Lung (tissue), 12 donors: ENCODE results near the gene SLC51A. TPM values are rescaled to one million over a fixed set of nuclear protein-coding genes. Genes with fewer than 3 reads are reported as not detected.

Experiments
- ATAC-seq: fragments of 200-7000 bp; cut with Tn5 transposase; one replicate; pipeline ENCODE4 v1.9.1; 2020; ENCODE audit warnings: moderate number of reproducible peaks; ENCODE audit not compliant: insufficient read depth, low FRiP score
- DNase-seq, 3 donors: peaks; one replicate each; pipeline ENCODE4 v3.0.0-alpha.2; 2013 to 2017
- H3K27ac ChIP-seq, 2 donors: one replicate each; pipeline ENCODE4 v1.5.1; 2013; ENCODE audit warnings: mild to moderate bottlenecking in 2 of 2, moderate library complexity in 2 of 2, control low read depth in 1 of 2, inconsistent platforms in 1 of 2, low read depth in 1 of 2, low read length in 1 of 2
- H3K27me3 ChIP-seq, 3 donors: one replicate each; pipeline ENCODE4 v1.5.1; 2013; ENCODE audit warnings: low read length in 2 of 3; ENCODE audit not compliant: control insufficient read depth in 3 of 3, insufficient read depth in 3 of 3
- H3K36me3 ChIP-seq, 4 donors: one replicate each; pipeline ENCODE4 v1.5.1; 2013; ENCODE audit warnings: low read length in 4 of 4, mild to moderate bottlenecking in 1 of 4, moderate library complexity in 1 of 4; ENCODE audit not compliant: control insufficient read depth in 4 of 4, insufficient read depth in 4 of 4
- H3K4me1 ChIP-seq, 5 donors: one replicate each; pipeline ENCODE4 v1.5.1; 2013; ENCODE audit warnings: low read length in 5 of 5, mild to moderate bottlenecking in 2 of 5, moderate library complexity in 1 of 5; ENCODE audit not compliant: control insufficient read depth in 5 of 5, insufficient read depth in 5 of 5
- H3K4me3 ChIP-seq: one replicate; pipeline ENCODE4 v1.5.1; 2013; ENCODE audit warnings: mild to moderate bottlenecking, control low read depth, moderate library complexity
- H3K9ac ChIP-seq, 2 donors: one replicate each; pipeline ENCODE4 v1.5.1; 2013; ENCODE audit warnings: low read length in 2 of 2, control low read depth in 1 of 2; ENCODE audit not compliant: insufficient read depth in 1 of 2
- H3K9me3 ChIP-seq, 4 donors: one replicate each; pipeline ENCODE4 v1.5.1; 2013; ENCODE audit warnings: low read length in 3 of 4, mild to moderate bottlenecking in 1 of 4, moderate library complexity in 1 of 4; ENCODE audit not compliant: control insufficient read depth in 4 of 4, insufficient read depth in 3 of 4
- WGBS, 2 donors: extraction: QIAGEN DNeasy Blood & Tissue Kit; methylation state at CpG; one replicate each; pipeline ENCODE4 v1.1.7; 2013; 5-methylcytosine and 5-hydroxymethylcytosine counted together
- polyA plus RNA-seq, 2 donors: library from polyadenylated mRNA; stranded (reverse); fragments of 200-250 nt; gene quantifications; one replicate each; pipeline ENCODE4 v1.2.1, GENCODE V29; 2013
- total RNA-seq, 2 donors: library from RNA; depleted of rRNA in 1 of 2; stranded (reverse); fragments of >200 nt in 1 of 2; gene quantifications; one replicate each; pipeline ENCODE4 v1.2.1, GENCODE V29; 2014 to 2021
- TF ChIP-seq, protein P1 (sequence below): IDR thresholded peaks from 2 replicates; pipeline ENCODE4 v1.5.1; 2012; ENCODE audit warnings: mild to moderate bottlenecking; ENCODE audit errors: control extremely low read depth, extremely low read depth
- donor health status: control.
- donor health status: control.
- donor health status: Bipolar disorder and iron deficiency.
- donor health status: healthy.
- donor health status: DM: yes; HTN: yes; CAD: no.

Gene SLC51A
- total and polyA plus RNA-seq, 4 donors = 0.73 to 7.2 (median 1.9) TPM

DNA sequence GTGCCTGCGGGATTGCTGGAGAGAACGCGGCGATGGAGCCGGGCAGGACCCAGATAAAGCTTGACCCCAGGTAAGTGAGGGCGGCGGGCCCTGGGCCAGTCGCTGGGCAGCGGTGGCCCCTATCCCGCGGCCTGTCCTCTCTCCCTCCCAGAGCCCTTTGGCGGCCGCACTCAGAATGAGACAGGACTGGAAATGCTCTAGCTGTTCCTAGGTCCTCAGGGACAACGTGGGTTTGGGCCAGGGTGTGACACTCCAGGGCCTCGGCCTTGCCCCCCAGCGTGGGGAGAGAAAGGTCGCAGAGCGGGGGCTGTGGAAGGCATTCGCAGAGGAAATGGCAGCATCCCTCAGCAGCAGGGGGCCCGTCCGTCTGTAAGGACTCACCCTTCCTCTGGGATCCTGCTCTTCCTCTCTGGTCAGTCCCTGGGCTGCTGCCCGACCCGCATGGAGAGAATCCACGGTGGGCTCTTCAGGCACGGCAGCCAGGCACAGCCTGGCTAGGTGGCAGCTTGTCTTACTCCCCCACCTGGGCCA is 412 bp downstream of the SLC51A start:
- ATAC-seq = no peak
- Histone ChIP-seq H3K9ac (no peak overlapping the region), H3K4me1 (peaks cover 0 to 4% (median 0%) of the 10 kb centered on the region in 5 donors), H3K27ac (no peak overlapping the region), H3K27me3 (peaks cover 0 to 3% (median 0%) of the 10 kb centered on the region in 3 donors), H3K4me3 (no peak overlapping the region), H3K9me3 (no peaks in the 10 kb centered on the region), H3K36me3 (no peaks in the 10 kb centered on the region)
- 43 to 66% methylated on average over 19 to 25 of the region's 25 CpGs for WGBS, 2 donors
- TF ChIP-seq, protein P1, sequence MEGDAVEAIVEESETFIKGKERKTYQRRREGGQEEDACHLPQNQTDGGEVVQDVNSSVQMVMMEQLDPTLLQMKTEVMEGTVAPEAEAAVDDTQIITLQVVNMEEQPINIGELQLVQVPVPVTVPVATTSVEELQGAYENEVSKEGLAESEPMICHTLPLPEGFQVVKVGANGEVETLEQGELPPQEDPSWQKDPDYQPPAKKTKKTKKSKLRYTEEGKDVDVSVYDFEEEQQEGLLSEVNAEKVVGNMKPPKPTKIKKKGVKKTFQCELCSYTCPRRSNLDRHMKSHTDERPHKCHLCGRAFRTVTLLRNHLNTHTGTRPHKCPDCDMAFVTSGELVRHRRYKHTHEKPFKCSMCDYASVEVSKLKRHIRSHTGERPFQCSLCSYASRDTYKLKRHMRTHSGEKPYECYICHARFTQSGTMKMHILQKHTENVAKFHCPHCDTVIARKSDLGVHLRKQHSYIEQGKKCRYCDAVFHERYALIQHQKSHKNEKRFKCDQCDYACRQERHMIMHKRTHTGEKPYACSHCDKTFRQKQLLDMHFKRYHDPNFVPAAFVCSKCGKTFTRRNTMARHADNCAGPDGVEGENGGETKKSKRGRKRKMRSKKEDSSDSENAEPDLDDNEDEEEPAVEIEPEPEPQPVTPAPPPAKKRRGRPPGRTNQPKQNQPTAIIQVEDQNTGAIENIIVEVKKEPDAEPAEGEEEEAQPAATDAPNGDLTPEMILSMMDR = no peak
- no peak for DNase-seq

DNA sequence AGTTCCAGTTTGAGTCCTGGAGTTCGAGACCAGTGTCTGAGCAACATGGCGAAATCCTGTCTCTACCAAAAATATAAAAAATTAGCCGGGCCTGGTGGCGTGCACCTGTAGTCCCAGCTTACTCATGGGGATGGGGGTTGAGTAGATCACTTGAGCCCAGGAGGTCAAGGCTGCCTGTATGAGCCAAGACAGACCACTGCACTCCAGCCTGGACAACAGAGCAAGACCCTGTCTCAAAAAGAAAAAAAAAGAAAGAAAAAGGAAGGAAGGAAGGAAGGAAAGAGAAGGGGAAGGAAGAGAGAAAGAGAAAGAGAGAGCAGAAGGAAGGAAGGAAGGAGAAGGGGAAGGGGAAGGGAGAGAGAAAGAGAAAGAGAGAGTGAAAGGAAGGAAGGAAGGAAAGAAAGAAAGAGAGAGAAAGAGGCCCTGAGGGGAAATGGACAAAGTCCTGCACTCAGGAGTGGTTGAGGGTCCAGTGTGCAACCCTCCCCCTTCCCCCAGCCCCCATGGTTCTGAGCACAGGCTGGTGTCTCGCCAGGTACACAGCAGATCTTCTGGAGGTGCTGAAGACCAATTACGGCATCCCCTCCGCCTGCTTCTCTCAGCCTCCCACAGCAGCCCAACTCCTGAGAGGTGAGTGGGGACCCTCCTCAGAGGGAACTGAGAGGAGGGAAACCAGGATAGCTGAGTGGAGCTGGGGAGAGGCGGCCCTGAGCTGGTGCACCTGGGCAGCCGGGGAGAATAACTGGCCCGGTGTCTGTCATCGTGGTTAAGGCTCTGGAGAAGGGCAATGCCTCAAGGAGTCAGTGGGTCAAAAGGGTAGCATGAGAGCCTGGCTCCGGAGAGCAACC is 1.2 kb downstream of the SLC51A start:
- no peaks in the 10 kb centered on the region for H3K9me3 ChIP-seq
- H3K27me3 ChIP-seq = peaks cover 0 to 3% (median 0%) of the 10 kb centered on the region in 3 donors
- peaks cover 0 to 4% (median 0%) of the 10 kb centered on the region in 5 donors for H3K4me1 ChIP-seq
- DNase-seq = no peak
- 89 to 92% methylated on average over 12 of the region's 12 CpGs for WGBS, 2 donors
- no peaks in the 10 kb centered on the region for H3K36me3 ChIP-seq
- H3K9ac ChIP-seq = no peak overlapping the region
- H3K4me3 ChIP-seq = no peak overlapping the region
- no peak for ATAC-seq
- TF ChIP-seq, protein P1 = no peak
- no peak overlapping the region for H3K27ac ChIP-seq

DNA sequence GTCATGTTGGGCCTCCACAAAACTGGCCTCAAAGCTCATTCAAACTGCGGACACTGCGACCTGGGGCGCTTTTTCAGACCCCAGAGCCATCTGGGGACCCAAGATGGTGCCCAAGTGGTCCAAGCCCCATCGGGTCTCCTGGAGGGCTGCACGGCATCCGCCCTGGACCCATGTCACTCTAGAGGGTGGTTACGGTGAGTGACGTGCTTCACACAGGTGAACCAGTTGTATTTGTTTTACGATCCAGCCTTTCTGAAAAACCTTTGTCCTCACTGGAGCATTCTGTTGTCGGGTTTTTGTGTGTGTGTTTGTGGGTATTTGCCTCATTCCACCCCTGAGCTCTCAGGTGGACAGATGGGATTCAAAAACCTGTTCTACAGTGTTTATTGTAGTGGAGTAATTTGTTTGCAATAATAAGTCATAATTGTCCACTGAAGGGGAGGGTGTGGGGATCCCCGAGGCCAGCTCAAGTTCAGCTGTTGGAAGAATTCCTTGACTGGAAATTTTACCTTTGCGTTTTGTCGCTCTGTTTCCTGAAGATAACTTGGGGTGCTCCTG is 1.9 kb downstream of the SLC51A start:
- 85 to 93% methylated on average over 13 of the region's 13 CpGs for WGBS, 2 donors
- Histone ChIP-seq H3K36me3 (no peaks in the 10 kb centered on the region), H3K27ac (no peak overlapping the region), H3K4me1 (peaks cover 0 to 4% (median 0%) of the 10 kb centered on the region in 5 donors), H3K4me3 (no peak overlapping the region), H3K27me3 (peaks cover 0 to 3% (median 0%) of the 10 kb centered on the region in 3 donors), H3K9me3 (no peaks in the 10 kb centered on the region), H3K9ac (no peak overlapping the region)
- ATAC-seq (no peak), DNase-seq (no peak)
- TF ChIP-seq, protein P1 = no peak
